Measurements from ENCODE around the gene MAD1L1. TPM values are rescaled to one million over a fixed set of nuclear protein-coding genes. Genes with fewer than 3 reads are reported as not detected.

MAD1L1 gene
- total and polyA plus RNA-seq, 2 of the 8 experiments (the other 6 are each of a cell fraction or from before 2014, with no cell fraction given), result 40.4 to 44.6 TPM

DNA sequence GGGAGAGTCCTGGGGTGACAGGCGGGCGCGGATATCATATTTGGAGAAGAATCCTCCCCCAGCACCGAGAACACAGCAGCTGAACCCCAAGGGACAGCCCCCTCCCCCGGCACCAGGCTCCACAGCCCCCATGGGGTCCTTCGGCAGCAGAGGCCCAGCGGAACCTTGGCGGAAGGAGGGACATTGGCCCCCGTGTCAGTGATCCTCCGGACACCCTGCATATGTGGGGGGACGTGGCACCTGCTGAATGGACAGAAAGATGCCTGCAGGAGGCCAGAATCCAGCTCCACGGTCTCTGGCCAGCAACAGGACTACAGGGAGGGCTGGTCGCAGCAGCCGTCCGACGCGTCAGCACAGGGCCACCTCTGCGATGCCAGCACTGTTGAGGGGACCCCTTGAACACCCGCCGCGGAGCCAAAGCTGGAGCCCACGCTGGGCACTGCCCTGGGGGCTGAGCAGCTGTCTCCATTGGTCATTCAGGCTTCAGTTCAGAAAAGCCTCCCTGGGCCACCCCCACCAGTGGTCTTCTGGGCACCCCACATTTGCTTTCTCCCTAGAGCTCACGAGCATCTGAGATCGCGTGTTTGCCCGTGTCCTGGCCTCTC is 322.6 kb downstream of the MAD1L1 start:
- no peak overlapping the region for H2AFZ ChIP-seq (ENCODE audit: low read length)
- H3K9me3 ChIP-seq (ENCODE audit: insufficient read depth in 2 of 2, low read depth in 1 of 2, low read length in 1 of 2), result no peaks in the 10 kb centered on the region
- TF ChIP-seq RAD21 (IDR thresholded peaks at IDR 0.05 in 1 of 2, conservative IDR thresholded peaks at IDR 0.05 in 1 of 2; ENCODE audit: low read depth in 2 of 2, low read length in 2 of 2) (no peak), CEBPB (IDR thresholded peaks at IDR 0.05; ENCODE audit: low read depth, low read length) (no peak)

More for the DNA sequence above, 322.6 kb downstream of the MAD1L1 start:
- no peaks in the 10 kb centered on the region for H3K79me1 ChIP-seq (ENCODE audit: low read depth, low read length)
- no peak overlapping the region for H2BK20ac ChIP-seq (ENCODE audit: low read length)
- H3K4me2 ChIP-seq (ENCODE audit: insufficient read depth in 1 of 2, low read depth in 2 of 2, low read length in 2 of 2), result no peak overlapping the region
- H3K4me3 ChIP-seq (ENCODE audit: extremely low read depth in 1 of 4, insufficient read depth in 2 of 4, low read depth in 3 of 4, low read length in 4 of 4), result no peak overlapping the region
- peaks cover 0 to 5% of the 10 kb centered on the region in 2 experiments for H4K20me1 ChIP-seq (replicated peaks in 1 of 2; ENCODE audit: control insufficient read depth in 1 of 2, insufficient read depth in 2 of 2, low read length in 2 of 2)
- H3K9ac ChIP-seq (replicated peaks in 1 of 4; ENCODE audit: extremely low read depth in 1 of 4, low read depth in 3 of 4, low read length in 3 of 4), result no peak overlapping the region
- H3K36me3 ChIP-seq (ENCODE audit: control insufficient read depth in 2 of 4, insufficient read depth in 4 of 4, low read length in 3 of 4), result no peaks in the 10 kb centered on the region; a peak in 1 of 8 replicates
- H4K91ac ChIP-seq (replicated peaks; ENCODE audit: insufficient read length, low read length), result no peak overlapping the region
- no peaks in the 10 kb centered on the region for H3K79me2 ChIP-seq (ENCODE audit: control insufficient read depth in 1 of 2, insufficient read depth in 2 of 2, low read length in 2 of 2)
- DNase-seq (ENCODE audit: low read depth in 1 of 2, low spot score in 2 of 2) (no peak), FAIRE-seq (no peak)
- no peak overlapping the region for H2BK5ac ChIP-seq (ENCODE audit: low read depth, low read length)
- H2BK12ac ChIP-seq (ENCODE audit: low read depth, low read length), result no peak overlapping the region
- no peak overlapping the region for H2BK15ac ChIP-seq (ENCODE audit: low read length)
- H4K5ac ChIP-seq (ENCODE audit: insufficient read length, low read depth, low read length), result no peak overlapping the region
- 89% methylated on average over 26 of the region's 26 CpGs; no CpG with 5 or more reads in 1 of the 2 experiments for WGBS, 2 experiments (ENCODE audit: extremely low coverage in 1 of 2, insufficient coverage in 1 of 2, insufficient read length in 1 of 2, insufficient replicate concordance in 2 of 2, low coverage in 1 of 2, low lambda C conversion rate in 2 of 2, missing lambda C conversion rate in 1 of 2)
- H2BK120ac ChIP-seq (replicated peaks; ENCODE audit: low read depth, low read length), result no peak overlapping the region
- no peaks in the 10 kb centered on the region for H3K23me2 ChIP-seq (ENCODE audit: low read depth, low read length)
- H3K14ac ChIP-seq (ENCODE audit: insufficient read length), result no peak overlapping the region
- no peak overlapping the region for H3K4ac ChIP-seq (replicated peaks; ENCODE audit: insufficient read length, low read depth, low read length)
- H3K56ac ChIP-seq (replicated peaks; ENCODE audit: insufficient read length, low read depth, low read length), result no peak overlapping the region
- POLR2A ChIA-PET (ENCODE audit: partially characterized antibody), result no interaction called here
- H2AK5ac ChIP-seq (ENCODE audit: low read depth, low read length), result no peak overlapping the region
- CTCF ChIA-PET (ENCODE audit: partially characterized antibody), result interaction anchor here (4.1 kb wide), 1 partner anchor 26 kb away, joined by 21 read pairs; no protein-coding TSS in a partner anchor
- H3K23ac ChIP-seq (ENCODE audit: insufficient read length), result no peak overlapping the region
- H3K4me1 ChIP-seq (replicated peaks in 1 of 4; ENCODE audit: control insufficient read depth in 3 of 4, insufficient read depth in 4 of 4, low read length in 3 of 4), result no peaks in the 10 kb centered on the region; a peak in 1 of 7 replicates
- H4K8ac ChIP-seq (ENCODE audit: extremely low read depth, insufficient read depth, low read length), result peak overlapping the region; percentile 5; the same call in 1 of the 2 replicates
- H3K27ac ChIP-seq (ENCODE audit: low read depth, low read length), result no peak overlapping the region
- H3K18ac ChIP-seq (ENCODE audit: extremely low read depth, low read length), result no peak overlapping the region
- no peaks in the 10 kb centered on the region for H3K27me3 ChIP-seq (replicated peaks in 1 of 4; ENCODE audit: control insufficient read depth in 3 of 4, extremely low read depth in 1 of 4, insufficient read depth in 3 of 4, low read length in 3 of 4)
